HG03558 (cell line): ENCODE data around the gene SLC26A4.

ENCODE experiments used
- ATAC-seq: cut with Tn5 transposase; IDR thresholded peaks from one replicate; pipeline ENCODE4 v1.9.1; 2021; ENCODE audit warnings: moderate number of reproducible peaks; ENCODE audit not compliant: unreplicated experiment; ENCODE audit errors: extremely low read depth

SLC26A4 gene

GRCh38 chr7:107658467-107658866, 2.2 kb upstream of the SLC26A4 start:
- ATAC-seq, result no peak

- ATAC-seq, result no peak
These were observed 962 bp upstream of the SLC26A4 start for GRCh38 chr7:107659666-107660065.

- ATAC-seq, result no peak
These were observed 645 bp downstream of the SLC26A4 start for GRCh38 chr7:107661081-107661864.

DNA sequence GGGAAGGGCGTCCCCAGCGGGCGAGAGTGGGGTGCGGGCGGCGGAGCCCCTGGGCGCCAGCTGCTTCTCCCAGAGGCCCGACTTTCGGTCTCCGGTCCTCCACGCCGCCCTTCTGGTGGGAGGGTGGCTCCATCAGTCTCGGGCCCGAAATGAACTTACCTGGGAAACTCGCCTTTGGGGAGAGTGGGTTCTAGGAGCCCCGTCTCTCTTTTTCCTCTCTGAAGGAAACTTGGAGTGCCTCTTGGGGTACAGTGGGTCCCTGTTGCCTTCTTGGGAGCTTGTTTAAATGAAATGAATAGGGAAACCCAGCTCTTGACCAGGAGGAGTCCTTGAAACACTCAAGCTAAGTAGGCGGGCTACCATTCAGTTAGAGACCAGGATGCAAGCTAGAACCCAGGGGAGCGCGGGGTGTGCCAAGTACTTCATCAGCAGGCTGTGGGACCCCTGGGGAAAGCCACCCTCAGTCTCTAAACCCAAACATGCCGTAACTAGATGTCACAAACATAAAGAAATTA, 1.3 kb downstream of the SLC26A4 start:
- no peak for ATAC-seq

GRCh38 chr7:107663196-107663595, 2.6 kb downstream of the SLC26A4 start:
- no peak for ATAC-seq

GRCh38 chr7:107666790-107667189, 6.2 kb downstream of the SLC26A4 start:
- no peak for ATAC-seq

DNA sequence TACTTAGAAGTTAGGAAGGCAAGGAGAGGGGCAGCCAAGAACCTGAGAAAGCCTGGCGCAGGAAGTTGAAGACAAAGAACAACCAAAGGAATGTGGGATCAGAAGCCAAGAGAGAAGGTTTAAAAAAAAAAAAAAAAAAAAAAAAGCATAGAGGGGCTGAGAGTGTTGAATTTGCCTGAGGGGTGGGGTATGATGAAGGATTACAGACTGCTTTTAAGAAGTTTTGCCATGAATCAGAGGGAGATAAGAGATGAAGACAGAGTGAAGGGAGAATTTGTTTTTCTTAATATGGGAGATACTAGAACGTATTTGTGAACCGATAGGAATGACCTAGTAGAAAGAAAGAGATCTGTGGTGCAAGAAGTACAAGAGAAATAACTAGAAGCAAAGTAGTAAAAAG, 6.7 kb downstream of the SLC26A4 start:
- no peak for ATAC-seq

DNA sequence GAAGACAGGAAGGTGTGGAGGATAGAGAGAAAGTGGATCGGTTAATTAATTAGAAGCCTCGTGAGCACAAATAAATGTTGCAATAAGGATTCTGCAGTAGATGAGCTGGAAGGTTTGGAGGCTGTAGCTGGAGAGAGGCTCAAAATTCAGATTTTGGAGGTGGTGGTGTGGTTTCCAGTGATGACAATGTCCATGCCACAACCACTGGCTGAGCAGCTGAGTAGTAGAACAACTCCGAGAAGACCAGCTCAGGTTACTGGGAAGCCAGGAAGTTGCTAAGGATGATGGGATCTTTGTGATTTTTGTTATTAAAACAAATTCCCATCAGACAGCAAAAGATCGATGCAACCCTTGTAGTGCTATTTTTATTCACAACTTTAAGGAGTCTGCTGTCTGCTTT, 7.7 kb downstream of the SLC26A4 start:
- no peak for ATAC-seq

DNA sequence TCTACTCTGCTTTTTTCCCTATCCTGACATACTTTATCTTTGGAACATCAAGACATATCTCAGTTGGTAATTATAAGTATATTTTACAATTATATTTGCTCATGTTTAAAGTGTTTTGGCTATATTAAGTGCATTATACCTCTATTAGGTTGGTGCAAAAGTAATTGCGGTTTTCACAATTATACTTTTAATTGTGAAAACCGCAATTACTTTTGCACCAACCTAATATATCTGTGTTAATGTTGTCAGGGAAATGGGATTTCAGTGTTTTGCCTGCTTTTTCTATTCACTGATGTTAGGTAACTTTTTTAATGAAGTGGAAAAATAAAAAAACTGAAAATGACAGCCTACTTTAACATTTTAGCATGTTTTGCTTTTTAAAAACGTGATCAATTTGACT, 11.6 kb downstream of the SLC26A4 start:
- no peak for ATAC-seq

GRCh38 chr7:107676249-107676648, 15.6 kb downstream of the SLC26A4 start:
- no peak for ATAC-seq

DNA sequence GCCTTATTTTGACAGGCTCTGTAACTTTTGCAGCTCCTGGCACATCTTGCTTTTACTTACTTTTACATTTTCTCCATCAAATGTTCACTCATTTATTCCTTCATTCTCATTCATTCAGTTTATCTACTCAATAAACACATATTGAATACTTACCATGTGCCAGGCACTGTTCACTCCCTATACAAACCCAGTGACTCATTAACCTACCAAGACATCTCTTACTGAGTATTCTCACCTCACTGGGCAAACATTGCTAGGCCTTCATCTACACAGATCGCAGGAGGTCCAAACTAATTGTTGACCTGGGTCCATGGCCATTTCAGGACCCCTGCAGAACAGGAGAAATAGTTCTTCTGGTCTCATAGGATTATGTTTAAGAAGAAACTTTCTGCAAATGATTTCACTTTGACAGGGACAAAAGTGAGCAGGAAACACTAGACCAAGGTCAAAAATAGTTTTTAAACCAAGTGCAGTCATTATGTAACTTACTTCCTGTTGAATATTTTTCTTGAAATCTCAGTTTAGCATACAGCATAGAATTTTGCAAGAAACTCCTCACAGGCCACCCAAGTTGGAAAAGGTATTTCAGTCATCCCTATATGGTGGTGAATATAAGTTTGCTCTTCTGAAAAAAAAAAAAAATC, 17.6 kb downstream of the SLC26A4 start:
- no peak for ATAC-seq

- ATAC-seq, result no peak
These were observed 19.9 kb downstream of the SLC26A4 start for GRCh38 chr7:107680478-107680877.

DNA sequence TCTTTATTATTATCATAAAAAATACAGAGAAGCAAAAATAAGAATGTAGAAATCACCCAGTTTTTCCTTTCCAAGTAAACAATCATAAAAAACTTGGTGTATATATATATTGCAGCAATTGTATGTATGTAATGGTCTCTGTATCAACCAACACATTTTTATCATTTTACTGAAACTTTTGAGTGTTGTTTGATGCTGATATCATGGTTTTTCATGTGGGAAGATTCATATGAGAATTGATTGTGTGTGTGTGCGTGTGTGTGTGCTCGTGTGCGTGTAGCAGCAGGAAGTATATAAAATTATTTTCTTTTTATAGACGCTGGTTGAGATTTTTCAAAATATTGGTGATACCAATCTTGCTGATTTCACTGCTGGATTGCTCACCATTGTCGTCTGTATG, 22.3 kb downstream of the SLC26A4 start:
- no peak for ATAC-seq

DNA sequence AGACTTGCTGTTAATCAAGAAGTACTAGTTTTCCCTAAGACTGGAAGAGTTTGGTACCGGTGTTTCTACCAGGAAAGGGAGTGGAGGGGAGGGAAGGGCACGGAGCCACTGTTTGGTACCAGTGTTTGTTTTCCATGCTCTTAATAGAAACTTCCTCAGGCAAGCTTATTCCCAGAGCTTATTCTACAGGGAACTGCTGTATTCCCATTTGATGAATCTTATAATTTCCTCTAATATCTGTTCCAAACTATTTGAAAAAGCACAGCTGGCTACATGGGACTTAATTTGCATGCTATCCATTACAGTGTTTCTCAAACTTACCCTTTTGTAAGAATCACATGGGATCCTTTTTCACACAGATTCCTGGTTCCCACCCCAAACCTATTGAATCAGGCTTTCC, 23.7 kb downstream of the SLC26A4 start:
- no peak for ATAC-seq

DNA sequence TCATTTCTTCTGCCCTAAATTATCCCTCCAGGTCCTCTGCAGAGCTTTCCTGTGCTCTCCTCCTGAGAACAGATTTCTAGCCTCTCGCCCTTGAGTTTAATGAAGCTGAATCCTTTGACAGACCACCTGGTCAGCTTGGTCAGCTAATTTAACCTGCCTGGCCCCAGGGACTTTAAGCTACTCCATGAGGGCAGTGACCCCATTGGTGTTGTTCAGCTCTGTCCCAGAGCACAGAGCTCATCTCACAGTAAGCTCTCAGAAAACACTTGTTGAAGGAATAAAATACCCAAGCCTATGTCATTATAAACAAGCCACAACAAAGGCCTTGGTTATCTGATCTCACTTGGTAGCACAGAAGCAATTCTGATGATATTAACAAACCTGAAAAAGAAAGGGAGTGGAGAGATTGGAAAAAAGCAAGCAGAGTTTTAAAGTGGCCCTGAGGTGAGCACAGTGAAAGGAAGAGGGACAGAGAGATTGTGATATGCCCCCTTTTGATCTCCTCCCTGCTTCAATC, 24.4 kb downstream of the SLC26A4 start:
- ATAC-seq, result no peak

GRCh38 chr7:107686816-107687387, 26.3 kb downstream of the SLC26A4 start:
- no peak for ATAC-seq

- no peak for ATAC-seq
These were observed 27.0 kb downstream of the SLC26A4 start for GRCh38 chr7:107687656-107688055.

DNA sequence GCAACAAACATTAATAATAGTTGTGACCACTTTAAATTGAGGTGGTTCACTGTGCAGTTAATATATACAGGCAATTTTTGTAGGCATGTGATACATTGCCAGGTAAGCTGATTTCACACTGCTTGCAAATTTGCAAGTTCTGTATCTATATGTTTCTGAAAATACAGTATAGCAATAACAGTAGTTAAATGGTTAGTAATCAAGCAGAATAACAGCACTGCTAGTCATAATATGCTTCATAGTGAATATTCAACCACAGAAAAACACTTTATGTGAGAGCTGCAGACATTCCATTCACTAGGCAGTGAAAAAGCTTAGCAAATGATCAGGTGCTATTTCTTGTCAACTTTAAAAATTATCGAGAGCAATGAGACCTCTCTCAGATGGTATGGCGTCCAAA, 28.9 kb downstream of the SLC26A4 start:
- ATAC-seq, result no peak

DNA sequence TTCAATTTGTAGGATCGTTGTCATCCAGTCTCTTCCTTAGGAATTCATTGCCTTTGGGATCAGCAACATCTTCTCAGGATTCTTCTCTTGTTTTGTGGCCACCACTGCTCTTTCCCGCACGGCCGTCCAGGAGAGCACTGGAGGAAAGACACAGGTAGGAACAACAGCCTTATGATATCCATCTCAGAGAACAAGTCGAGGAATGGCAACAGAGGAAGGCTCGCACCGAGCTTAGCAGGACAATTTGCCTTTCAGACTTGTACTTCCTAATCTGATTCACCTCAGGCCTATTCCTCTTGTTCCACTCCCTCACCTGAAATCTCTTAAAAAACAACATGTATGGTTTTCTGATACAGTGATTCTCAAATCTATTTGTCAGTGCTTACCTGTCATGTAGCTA, 29.5 kb downstream of the SLC26A4 start:
- ATAC-seq, result no peak

DNA sequence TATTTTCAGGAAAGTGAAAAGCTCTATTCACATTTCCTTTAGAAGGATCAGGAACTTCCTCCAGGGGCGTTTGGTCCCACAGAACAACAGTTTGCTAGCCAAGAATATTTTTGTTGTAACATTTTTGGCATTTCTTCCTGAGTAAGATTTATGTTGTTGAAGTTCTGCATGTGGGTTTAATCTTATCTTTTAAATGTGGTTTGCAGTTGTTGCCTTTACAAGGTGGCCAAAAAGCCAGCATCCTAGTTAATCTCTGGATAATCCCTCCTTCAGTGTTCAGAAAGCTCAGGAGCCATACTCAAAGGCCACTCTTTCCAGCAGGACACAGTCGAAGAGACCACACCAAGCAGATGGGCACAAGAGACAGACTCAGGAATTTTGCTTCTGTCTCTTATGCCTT, 30.0 kb downstream of the SLC26A4 start:
- no peak for ATAC-seq

DNA sequence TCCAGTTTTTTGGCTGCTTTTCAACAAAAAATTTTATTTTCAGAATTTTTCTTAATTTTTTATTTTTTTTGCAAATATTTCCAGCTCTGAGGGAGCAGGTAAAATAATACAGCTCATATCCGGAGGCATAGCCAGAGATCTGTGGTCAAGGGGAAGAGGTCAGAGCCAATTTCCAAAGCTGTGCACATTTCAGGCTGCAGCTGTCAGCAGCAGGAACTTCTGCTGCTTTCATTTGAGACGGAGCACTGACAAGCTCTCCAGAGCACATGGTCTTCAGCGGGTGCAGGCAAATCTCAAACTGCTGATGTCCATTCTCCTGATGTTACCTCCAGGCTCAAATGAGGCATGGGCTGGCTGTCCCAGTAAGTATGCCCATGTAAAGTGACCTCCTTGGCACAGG, 31.1 kb downstream of the SLC26A4 start:
- ATAC-seq, result no peak
